ENCODE data around the gene USP6NL. TPM values are rescaled to one million over a fixed set of nuclear protein-coding genes. Genes with fewer than 3 reads are reported as not detected.

USP6NL gene
- total and polyA plus RNA-seq, 10 of the 15 experiments (the other 5 are each of a cell fraction or from before 2014, with no cell fraction given), result 4.0 to 27.7 (median 18.2) TPM

DNA sequence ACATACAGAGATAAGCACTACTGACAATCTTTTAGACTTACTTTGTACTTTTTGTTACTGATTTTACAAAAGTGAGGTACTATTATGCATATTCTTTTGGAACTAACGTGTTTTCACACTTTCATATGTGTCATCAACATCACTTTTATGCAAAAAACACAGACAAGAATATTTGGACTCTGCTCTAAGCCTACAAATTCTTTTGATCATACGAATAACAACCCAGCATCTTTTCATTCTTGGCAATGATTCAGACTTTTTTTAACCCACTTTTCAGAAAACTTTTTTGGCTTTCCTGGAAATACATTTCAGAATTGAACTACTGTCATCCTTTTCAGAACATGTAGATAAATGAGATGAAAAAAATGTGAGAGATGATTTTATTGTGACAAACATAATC, 30.2 kb downstream of the USP6NL start:
- no peak overlapping the region for H3K27ac ChIP-seq (ENCODE audit: control insufficient read depth, insufficient read depth)
- H3K4me1 ChIP-seq (ENCODE audit: control insufficient read depth, insufficient read depth, low read length), result peaks cover 18% of the 10 kb centered on the region
- H3K36me3 ChIP-seq (ENCODE audit: control insufficient read depth in 2 of 2, insufficient read depth in 2 of 2, low read length in 1 of 2), result no peaks in the 10 kb centered on the region
- 0% methylated on average over 2 of the region's 2 CpGs for WGBS (ENCODE audit: insufficient coverage, insufficient replicate concordance, low lambda C conversion rate, missing lambda C conversion rate)
- ATAC-seq, result peak; percentile 15; the same call in 2 of the 3 replicates
- H3K9me3 ChIP-seq (replicated peaks; ENCODE audit: control insufficient read depth, insufficient read depth, low read length), result peaks cover 12% of the 10 kb centered on the region
- CTCF ChIA-PET, result interaction anchor here (1.2 kb wide), 1 partner anchor 66 kb away, joined by 3 read pairs; no protein-coding TSS in a partner anchor
- H3K4me2 ChIP-seq (ENCODE audit: control insufficient read depth, insufficient read depth), result no peak overlapping the region
- H2AFZ ChIP-seq (ENCODE audit: control insufficient read depth, low read depth, low read length), result no peak overlapping the region
- no peak overlapping the region for H3K4me3 ChIP-seq
- BruUV-seq (replicated peaks), result no TSS peak
- H3K27me3 ChIP-seq (replicated peaks in 1 of 2; ENCODE audit: control insufficient read depth in 2 of 2, insufficient read depth in 2 of 2, low read length in 1 of 2), result no peaks in the 10 kb centered on the region
- POLR2A ChIA-PET, result interaction anchor here (1.1 kb wide), 1 partner anchor 27 kb away, joined by 3 read pairs; no protein-coding TSS in a partner anchor
- no peak for DNase-seq (ENCODE audit: low read depth, low spot score)
- RAD21 ChIA-PET (ENCODE audit: unreplicated experiment), result no interaction called here
- intact Hi-C loops (cut with micrococcal nuclease; ENCODE audit: unreplicated experiment), result no loop called here
- no peaks in the 10 kb centered on the region for H4K20me1 ChIP-seq (ENCODE audit: control insufficient read depth, insufficient read depth)
- H3K9ac ChIP-seq (ENCODE audit: control insufficient read depth, insufficient read depth, low read length), result no peak overlapping the region
- in situ Hi-C loops (cut with MboI), result no loop called here
- SMC1A ChIA-PET (ENCODE audit: uncharacterized antibody, unreplicated experiment), result interaction anchor here (0.9 to 3.5 kb wide), 2 partner anchors 8 to 28 kb away, joined by 6 to 12 read pairs; no protein-coding TSS in a partner anchor
- H3K79me2 ChIP-seq (ENCODE audit: control insufficient read depth, insufficient read depth, low read length), result peaks cover 94% of the 10 kb centered on the region
- FAIRE-seq, result no peak
- no peak for TF ChIP-seq CREB1 (IDR thresholded peaks at IDR 0.05; ENCODE audit: low read depth)
- TF ChIP-seq, protein P1, sequence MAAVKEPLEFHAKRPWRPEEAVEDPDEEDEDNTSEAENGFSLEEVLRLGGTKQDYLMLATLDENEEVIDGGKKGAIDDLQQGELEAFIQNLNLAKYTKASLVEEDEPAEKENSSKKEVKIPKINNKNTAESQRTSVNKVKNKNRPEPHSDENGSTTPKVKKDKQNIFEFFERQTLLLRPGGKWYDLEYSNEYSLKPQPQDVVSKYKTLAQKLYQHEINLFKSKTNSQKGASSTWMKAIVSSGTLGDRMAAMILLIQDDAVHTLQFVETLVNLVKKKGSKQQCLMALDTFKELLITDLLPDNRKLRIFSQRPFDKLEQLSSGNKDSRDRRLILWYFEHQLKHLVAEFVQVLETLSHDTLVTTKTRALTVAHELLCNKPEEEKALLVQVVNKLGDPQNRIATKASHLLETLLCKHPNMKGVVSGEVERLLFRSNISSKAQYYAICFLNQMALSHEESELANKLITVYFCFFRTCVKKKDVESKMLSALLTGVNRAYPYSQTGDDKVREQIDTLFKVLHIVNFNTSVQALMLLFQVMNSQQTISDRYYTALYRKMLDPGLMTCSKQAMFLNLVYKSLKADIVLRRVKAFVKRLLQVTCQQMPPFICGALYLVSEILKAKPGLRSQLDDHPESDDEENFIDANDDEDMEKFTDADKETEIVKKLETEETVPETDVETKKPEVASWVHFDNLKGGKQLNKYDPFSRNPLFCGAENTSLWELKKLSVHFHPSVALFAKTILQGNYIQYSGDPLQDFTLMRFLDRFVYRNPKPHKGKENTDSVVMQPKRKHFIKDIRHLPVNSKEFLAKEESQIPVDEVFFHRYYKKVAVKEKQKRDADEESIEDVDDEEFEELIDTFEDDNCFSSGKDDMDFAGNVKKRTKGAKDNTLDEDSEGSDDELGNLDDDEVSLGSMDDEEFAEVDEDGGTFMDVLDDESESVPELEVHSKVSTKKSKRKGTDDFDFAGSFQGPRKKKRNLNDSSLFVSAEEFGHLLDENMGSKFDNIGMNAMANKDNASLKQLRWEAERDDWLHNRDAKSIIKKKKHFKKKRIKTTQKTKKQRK (IDR thresholded peaks at IDR 0.05; ENCODE audit: low read depth, low read length), result no peak
- no peak for TF ChIP-seq RELA (IDR thresholded peaks at IDR 0.05; ENCODE audit: borderline replicate concordance, partially characterized antibody)
- TF ChIP-seq, protein P2, sequence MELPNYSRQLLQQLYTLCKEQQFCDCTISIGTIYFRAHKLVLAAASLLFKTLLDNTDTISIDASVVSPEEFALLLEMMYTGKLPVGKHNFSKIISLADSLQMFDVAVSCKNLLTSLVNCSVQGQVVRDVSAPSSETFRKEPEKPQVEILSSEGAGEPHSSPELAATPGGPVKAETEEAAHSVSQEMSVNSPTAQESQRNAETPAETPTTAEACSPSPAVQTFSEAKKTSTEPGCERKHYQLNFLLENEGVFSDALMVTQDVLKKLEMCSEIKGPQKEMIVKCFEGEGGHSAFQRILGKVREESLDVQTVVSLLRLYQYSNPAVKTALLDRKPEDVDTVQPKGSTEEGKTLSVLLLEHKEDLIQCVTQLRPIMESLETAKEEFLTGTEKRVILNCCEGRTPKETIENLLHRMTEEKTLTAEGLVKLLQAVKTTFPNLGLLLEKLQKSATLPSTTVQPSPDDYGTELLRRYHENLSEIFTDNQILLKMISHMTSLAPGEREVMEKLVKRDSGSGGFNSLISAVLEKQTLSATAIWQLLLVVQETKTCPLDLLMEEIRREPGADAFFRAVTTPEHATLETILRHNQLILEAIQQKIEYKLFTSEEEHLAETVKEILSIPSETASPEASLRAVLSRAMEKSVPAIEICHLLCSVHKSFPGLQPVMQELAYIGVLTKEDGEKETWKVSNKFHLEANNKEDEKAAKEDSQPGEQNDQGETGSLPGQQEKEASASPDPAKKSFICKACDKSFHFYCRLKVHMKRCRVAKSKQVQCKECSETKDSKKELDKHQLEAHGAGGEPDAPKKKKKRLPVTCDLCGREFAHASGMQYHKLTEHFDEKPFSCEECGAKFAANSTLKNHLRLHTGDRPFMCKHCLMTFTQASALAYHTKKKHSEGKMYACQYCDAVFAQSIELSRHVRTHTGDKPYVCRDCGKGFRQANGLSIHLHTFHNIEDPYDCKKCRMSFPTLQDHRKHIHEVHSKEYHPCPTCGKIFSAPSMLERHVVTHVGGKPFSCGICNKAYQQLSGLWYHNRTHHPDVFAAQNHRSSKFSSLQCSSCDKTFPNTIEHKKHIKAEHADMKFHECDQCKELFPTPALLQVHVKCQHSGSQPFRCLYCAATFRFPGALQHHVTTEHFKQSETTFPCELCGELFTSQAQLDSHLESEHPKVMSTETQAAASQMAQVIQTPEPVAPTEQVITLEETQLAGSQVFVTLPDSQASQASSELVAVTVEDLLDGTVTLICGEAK (IDR thresholded peaks at IDR 0.05; ENCODE audit: borderline replicate concordance), result no peak

Data from GM12878 (cell line).